GM18499 (cell line): Measurements from ENCODE around the gene ZP1.

Experiments used
- ATAC-seq: cut with Tn5 transposase; IDR thresholded peaks from one replicate; pipeline ENCODE4 v1.9.1; 2021; ENCODE audit warnings: moderate number of reproducible peaks; ENCODE audit not compliant: insufficient read depth, unreplicated experiment

Gene ZP1

DNA sequence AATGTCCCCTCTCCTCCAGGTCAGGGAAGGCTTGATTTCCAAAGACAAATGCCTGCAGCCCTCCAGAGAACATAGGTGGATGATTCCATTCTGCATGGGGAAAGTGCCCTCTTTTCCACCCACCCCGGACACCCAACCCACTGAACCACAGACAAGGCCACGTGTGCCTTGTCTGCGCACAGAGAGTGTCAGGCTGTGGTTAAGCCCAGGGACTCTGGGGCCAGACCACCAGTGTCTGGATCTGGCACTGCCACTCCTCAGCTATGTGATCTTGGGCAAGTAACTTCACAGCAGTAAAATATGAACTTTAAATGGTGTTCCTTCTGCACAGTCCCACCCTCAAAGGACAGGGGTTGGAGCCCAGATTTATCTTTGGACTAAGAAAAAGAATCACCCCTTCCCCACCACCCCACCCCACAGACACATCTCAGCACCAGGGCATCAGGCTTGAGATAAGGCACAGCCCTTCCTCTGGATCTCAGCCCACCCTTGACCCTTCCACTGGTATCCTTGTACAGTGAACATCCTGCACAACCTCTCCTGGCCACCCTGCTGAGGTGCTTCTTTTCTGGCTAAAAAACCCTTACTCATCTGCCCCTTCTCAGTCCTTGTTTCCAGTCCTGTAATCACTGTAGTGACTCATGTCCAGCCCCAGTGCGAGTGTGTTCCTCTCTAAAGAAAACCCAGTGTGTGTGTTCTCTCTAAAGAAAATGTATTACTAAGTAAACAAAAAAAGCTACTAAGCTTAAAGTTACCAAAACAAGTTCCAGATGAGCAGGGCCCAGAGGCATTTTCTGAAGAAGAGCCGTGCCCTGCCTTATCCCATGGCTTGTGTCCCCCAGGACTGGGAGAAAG lies 9.7 kb upstream of the ZP1 start:
- no peak for ATAC-seq

DNA sequence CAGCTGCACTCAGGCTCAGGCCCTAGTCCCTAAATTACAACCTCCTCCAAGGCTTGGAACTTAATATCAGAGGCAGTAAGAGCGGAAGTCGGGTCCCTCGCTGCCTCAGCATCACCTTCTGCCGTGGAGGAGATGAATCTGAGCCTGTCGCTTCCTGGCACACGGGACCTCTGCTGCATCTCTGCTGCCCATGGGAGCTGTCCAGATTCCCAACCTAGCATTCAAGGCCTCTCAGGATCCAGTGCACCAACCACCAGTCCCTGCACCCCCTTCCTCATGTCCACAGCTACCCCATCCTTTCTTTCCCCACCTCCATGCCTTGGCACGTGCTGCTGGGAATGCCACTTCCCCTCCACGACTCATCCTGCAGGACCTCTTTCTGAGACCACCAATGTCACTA lies 9.1 kb upstream of the ZP1 start:
- no peak for ATAC-seq

DNA sequence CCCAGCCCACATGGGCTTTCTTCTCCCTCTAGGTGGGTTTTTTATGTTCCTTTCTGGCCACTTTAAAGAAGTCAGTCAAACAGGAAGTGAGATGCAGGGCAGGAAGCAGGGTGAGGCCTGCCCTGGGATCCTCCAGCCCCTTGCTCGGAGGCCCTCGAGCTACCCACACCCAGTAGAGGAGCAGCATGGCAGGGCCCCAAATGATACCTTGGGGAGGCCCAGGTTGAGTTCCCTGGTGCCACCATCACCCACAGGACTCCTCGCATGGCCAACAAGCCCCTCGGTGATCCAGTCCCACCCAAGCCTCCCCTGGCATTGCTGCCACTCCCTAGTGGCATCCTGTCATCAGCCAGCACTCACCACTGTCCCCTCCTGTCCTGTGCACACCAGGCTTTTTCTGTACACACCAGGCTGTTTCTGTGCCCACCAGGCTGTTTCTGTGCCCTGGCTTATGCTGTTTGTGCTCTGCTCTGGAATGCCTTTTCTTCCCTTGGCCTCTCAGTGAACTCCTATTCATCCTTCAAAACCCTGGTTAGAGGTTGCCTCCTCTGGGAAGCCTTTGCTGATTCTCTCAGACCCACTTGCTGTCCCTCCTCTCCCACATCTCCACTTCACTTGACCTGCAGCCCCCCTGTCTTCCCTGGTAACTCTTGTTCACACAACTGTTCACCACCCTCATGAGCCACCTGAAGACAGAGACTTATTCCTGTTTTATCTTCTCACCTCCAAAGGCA lies 8.4 kb upstream of the ZP1 start:
- ATAC-seq, result no peak

DNA sequence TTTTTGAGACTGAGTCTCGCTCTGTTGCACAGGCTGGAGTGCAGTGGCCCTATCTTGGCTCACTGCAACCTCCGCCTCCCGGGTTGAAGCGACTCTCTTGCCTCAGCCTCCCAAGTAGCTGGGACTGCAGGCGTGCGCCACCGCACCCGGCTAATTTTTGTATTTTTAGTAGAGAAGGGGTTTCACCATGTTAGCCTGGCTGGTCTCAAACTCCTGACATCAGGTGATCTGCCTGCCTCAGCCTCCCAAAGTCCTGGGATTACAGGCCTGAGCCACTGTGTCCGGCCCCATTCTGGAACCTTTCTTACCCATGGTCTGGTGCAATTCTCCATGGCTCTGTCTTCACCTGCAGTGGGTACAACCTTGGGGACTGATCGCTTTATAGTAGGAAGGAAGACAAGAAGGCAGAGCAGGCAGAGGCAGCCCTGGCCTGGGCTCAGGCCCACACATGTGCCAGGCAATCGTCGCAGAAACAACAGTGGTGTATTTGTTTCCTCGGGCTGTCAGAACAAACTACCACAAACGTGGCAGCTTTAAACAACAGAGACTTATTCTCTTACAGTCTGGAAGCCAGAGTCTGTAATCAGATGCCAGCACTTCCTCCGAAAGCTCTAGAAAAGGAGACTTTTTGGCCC lies 7.6 kb upstream of the ZP1 start:
- ATAC-seq, result no peak

DNA sequence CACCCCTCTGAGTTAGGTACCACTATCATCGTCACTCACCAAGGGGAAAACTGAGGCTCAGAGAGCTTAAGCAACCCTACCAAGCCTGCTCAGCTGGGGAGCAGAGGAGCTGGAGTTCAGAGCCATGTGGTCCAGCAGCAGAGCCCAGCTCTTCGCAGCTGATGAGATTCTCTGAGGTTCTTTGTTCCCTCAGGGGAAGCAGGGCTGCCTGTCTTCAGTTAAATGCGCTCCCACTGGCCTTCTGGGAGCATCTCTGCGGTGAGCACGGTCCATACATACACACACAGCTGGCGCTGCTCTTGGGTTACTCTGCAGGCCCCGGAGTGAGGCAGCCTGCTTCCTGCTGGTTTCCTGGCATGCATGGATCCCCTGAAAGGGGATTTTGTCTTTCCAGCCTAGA lies 6.4 kb upstream of the ZP1 start:
- no peak for ATAC-seq

DNA sequence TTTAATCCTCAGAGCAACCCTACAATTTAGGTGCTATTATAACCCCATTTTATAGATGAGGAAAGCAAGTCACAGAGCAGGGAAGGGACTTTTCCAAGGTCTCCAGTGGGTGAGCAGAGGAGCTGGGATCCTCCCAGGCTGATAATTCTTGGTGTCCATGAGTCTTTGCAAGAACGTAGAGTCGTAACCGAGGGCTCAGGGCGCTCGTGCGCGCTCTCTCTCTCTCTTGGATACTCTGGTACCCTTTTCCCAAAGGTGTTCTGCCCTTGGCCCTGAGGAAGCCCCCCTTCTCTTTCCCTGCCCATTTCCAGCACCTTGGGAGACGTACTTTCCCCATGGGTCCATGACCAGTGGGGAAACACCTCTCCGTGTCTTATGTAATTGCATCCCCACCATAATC lies 5.2 kb upstream of the ZP1 start:
- ATAC-seq, result no peak

DNA sequence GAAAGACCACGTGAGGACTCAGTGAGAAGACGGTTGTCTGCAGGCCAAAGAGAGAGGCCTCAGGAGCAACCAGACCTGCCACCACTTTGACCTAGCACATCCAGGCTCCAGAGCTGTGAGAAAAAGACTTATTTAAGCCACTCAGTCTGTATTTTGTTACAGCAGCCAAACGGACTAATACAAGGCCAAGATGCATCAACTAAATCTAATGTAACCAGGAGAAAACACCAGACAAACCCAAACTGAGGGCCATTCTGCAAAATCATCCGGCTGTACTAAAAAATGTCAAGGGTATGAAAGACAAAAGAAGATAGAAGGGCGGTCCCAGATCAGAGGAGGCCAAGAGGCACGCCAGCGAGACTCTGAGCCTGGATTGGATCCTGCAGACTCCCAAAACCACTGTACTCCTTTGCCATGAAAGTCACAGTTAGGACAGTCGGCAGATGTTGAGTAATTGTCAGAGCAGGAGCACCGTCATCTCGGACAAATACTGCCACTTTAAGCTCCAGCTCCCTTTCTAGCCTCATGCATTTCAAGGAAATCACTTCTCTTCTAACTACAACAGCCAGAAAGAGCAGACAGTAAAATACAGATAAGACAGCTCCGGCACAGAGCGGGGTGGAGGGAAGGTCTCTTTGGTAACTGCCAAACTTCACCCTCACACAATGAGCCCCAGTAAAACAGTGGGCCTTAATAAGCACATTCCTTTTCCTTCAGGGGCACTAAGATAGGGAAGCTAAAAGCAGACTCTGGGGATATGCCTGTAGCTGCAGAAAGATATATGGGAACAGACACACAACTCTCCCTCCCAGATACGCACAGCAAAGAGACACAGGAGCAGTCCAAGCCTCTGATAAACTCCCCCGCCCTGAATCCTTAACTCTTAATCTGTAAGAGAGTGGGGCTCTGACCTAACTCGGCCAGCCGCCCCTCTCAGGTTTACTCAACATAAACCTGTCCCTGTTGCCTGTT lies 3.5 kb upstream of the ZP1 start:
- ATAC-seq, result no peak

DNA sequence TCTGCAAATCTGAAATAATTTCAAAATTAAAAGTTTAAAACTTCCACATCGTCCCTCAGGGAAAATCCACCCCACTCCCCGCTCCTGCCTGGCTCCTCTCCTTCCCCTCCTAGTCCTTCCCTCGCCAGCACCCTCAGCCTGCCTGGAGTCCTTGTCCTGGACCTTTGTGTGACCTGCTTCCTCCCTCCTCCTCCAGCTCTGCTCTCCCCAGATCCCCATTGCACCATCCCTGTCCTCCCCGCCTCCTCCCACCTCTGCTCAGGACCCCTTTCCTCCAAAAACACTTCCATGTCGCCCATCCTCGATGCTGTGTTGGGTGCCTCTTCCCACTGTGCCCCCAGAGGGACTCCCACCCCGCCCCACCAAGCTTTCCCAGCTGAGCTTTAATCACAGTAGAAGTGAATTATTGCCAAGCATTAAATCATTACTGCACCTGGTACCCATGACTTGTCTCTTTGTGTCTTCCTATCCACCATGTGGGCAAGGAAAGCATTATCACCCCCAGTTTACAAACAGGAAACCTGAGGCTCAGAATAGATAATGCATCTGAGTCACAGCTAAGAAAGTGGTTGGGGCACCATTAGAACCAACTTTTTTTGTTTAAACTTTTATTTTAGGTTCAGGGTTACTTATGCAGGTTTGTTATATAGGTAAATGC lies 2.4 kb upstream of the ZP1 start:
- ATAC-seq, result no peak

DNA sequence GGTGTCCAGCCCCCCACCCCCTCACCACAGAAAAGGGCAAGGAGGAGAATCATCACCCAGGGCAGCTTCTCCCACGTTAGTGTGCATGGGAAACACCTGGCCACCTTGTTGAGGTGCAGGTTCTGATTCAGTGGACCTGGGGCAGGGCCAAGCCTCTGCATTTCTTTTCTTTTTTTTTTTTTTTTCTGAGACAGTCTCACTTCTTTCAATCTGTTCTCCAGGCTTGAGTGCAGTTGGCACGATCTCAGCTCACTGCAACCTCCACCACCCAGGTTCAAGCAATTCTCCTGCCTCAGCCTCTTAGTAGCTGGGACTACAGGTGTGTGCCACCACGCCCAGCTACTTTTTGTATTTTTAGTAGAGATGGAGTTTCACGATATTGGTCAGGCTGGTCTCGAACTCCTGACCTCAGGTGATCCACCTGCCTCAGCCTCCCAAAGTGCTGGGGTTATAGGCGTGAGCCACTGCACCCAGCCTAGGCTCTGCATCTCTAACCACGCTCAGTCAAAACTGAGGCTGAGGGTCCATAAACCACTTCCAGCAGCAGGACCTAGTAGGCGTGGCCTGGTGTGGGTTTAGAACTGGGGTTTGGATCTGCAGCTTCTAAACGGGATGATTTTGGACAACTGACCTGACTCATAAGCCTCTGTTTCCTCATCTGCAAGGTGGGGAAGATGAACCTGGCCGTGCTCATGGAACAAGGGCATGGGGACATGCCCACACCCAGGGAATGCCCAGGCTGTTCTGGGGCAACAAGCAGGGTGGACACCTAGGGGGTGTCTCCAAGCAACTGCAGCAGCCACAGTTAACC lies 734 bp downstream of the ZP1 start:
- ATAC-seq, result no peak

DNA sequence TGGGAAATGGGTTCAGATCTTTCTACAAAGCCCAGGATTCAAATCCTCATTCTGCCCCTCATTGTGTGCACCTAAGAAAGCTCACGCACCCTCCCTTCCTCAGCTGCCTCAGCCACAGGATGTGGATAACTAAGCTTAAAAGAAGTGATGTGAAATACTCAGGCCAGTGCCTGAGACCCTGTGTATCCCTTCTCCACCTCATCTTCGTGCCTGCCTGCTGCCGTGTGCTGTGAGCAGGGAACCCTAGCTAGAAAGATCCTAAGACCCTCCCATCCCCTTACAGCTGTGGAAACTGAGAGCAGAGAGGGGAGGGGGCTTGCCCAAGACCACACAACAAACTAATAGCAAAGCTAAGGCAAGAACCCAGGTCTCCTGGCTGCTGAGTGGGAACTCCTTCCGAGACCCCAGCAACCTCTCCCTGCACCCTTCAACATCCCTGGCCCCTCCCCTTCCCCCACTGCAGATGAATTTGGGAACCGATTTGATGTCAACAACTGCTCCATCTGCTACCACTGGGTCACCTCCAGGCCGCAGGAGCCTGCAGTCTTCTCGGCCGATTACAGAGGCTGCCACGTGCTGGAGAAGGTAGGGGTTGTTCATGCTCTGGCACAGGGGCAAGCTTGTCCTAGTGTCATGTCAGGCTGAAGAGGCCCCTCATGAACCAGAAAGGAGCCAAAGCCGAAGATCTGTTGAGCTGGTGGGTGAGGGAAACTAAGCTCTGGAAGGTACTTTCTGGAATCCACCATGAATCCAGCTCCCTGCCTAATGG lies 1.5 kb downstream of the ZP1 start:
- ATAC-seq, result no peak

DNA sequence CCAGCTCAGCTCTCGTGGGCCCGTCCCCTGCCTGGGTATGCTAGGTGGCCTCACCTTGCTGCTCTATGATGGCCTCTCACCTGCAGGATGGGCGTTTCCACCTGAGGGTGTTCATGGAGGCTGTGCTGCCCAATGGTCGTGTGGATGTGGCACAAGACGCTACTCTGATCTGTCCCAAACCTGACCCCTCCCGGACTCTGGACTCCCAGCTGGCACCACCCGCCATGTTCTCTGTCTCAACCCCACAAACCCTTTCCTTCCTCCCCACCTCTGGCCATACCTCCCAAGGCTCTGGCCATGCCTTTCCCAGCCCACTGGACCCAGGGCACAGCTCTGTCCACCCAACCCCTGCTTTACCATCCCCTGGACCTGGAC lies 2.1 kb downstream of the ZP1 start:
- no peak for ATAC-seq

DNA sequence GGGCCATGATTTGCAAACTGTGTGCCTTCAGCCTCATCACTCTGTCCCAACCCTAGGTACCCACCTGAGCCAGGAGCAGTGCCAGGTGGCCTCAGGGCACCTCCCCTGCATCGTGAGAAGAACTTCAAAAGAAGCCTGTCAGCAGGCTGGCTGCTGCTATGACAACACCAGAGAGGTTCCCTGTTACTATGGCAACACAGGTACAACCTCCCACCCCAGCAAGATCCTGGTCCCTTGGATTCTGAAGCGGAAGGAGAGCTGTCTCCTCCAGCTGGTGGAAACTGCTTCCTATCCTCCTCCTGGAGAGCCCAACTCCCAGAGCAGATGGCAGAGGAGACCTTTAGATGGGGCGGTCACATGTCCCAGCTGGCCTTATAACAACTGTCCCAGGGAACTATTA lies 2.9 kb downstream of the ZP1 start:
- no peak for ATAC-seq

DNA sequence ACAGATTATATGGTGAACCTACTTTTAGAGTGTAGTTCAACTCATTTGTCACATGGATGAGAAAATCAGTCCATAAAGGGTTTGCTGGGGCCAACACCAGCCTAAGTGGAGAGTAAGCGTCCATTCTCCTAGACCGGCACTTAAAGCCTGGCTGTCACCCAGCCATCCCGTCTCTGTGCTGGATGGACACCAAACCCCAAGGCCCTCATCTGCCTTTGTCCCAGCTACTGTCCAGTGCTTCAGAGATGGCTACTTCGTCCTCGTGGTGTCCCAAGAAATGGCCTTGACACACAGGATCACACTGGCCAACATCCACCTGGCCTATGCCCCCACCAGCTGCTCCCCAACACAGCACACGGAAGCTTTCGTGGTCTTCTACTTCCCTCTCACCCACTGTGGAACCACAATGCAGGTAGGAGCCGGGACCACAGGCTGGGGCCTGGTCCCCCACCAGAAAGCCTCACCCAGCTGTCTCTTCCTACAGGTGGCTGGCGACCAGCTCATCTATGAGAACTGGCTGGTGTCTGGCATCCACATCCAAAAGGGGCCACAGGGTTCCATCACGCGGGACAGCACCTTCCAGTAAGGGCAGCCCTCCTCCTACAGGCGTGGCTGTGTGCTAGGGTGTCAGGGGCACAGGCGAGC lies 3.5 kb downstream of the ZP1 start:
- no peak for ATAC-seq

DNA sequence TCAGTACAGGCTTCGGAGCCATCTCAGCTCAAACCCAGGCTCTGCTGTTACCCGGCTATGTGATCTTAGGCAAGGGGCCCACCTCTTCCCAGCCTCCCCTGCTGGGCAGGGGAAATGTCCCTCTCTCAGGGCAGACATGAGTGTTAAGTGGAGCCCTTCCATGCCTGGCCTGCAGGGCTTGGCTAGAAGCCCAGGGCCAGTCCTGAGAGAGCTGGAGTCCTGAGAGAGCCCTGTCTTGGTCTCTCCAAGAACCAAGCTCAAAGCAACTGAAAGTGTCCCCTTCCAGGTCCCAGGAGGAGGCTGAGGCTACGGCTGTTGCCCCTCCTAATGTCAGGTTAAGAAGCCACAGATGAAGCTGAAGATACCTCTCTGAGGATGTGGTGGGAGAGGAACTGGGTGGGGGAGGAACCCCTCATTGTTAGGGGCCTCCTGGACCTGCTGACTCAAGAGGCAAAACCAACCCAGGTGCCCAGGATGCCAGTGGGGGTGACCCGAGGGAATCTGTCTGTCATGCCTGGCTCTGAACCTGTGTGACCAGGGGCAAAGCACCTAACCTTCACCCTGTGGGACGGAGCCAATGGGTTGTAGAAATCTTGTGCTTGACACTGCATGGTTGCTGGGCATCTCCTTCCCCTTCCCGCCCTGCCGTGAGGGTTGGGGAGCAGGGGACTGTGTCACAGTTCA lies 4.2 kb downstream of the ZP1 start:
- ATAC-seq, result no peak

DNA sequence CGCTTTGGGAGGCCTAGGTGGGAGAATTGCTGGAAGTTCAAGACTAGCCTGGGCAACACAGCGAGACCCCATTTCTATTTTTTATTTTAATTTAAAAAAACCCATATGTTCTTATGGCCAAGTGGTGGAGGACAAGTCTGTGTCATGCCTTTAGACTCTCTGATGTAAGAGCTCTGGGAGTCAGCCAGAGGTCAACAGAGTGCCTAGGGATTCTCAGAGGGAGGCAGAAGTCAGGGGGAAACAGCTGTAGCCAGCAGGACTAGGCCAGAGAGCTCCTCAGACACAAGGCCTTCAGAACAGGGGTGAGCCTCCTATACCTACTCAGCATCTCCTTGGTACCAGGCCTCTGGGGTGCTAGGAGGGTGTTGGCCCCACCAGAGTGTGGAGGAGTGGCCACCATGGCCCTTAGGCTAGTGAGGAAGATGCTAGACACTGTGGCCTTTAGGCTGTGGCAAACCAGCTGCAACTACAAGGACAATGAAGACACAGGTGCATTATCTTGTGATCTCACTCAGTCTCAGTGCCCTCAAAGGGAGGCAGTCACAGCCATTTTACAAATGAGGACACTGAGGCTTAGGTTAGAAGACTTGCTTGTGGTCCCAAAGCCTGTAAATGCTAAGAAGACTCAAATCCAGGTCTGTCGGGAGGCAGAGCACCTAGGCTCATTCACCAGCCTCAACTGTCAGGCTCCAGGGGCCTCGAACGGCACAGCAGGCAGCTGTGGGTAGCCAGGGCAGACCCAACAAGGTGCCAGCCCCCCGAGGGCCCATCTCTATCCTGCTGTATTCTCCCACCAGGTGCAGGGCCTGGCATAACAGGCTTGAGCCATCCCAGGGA lies 5.0 kb downstream of the ZP1 start:
- no peak for ATAC-seq

DNA sequence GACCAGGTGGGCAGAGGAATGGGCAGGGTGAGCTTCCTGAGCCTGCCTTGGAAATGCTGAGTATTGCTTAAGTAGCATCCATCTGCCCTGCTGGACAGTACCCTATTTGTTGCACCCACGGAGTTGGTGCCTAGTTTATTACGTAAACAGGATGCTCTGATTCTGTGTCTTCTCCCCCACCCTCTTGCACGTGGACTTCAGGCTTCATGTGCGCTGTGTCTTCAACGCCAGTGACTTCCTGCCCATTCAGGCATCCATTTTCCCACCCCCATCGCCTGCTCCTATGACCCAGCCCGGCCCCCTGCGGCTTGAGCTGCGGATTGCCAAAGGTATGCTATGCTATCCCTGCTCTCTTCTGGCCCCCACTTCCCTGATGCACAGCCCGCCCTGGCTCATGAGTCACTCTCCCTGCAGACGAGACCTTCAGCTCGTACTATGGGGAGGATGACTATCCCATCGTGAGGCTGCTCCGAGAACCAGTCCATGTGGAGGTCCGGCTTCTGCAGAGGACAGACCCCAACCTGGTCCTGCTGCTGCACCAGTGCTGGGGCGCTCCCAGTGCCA lies 5.7 kb downstream of the ZP1 start:
- ATAC-seq, result no peak
